HG02884 (cell line): ENCODE measurements around the gene MEP1B.
"Not testable (repeated sequence)": the region's sequence is repeated elsewhere in the genome, so short reads cannot be mapped to it uniquely, and the experiment has no call there.

Experiments
- ATAC-seq: cut with Tn5 transposase; IDR thresholded peaks from one replicate; pipeline ENCODE4 v1.9.1; 2021; ENCODE audit warnings: mild to moderate bottlenecking, moderate library complexity; ENCODE audit not compliant: unreplicated experiment

The MEP1B gene

GRCh38 chr18:32189790-32190189, at the start of gene MEP1B:
MEP1B (plus strand) TSS chr18:32190039; CDS start chr18:32190071, 32 bp downstream.
- ATAC-seq, result no peak

GRCh38 chr18:32148185-32148870, 41.5 kb upstream of the MEP1B start:
- no peak for ATAC-seq

DNA sequence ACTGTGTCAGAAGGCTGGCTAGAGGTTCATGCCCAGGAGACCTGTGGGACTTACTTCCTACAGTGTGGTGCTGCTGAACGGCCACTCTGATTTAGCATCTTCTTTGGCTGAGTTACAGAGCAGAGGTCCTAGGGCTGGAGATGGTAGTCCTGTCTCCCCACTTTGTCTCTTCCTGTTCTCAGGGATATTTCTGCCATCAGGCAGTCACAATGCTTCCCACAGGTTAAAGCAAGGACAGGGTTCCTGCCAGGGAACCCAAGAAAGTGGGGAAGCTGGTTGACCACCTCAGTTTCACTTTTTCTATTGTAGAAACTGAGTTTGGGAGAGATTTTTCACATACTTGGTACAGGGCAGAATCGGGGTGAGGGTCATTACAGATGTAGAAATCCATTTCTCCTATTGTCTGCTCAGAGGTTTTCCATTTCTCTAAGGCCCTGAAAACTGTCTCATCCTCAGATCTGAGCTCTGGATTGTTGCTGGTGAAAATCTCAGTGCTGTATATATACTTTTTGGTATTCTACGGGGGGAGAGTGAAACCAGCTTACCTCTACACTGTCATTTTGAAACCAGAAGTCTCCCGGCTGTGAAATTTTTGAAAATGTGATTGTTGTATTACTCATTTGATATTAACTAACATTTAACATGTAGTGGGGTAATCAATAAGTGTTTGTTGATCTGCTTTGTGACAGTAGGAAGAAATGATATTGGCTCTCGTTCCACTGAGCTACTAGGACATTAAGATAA, 37.0 kb upstream of the MEP1B start:
- peak; percentile 87 for ATAC-seq

GRCh38 chr18:32156855-32157254, 33.0 kb upstream of the MEP1B start:
- ATAC-seq, result no peak

- no peak for ATAC-seq
Observed at GRCh38 chr18:32157580-32157979, 32.3 kb upstream of the MEP1B start.

GRCh38 chr18:32158108-32158624, 31.7 kb upstream of the MEP1B start:
- ATAC-seq, result peak; percentile 87

GRCh38 chr18:32158631-32159030, 31.2 kb upstream of the MEP1B start:
- ATAC-seq, result not testable (repeated sequence)

GRCh38 chr18:32160547-32160946, 29.3 kb upstream of the MEP1B start:
- ATAC-seq, result no peak

GRCh38 chr18:32167980-32168730, 21.7 kb upstream of the MEP1B start:
- no peak for ATAC-seq

- no peak for ATAC-seq
Observed at GRCh38 chr18:32173654-32174053, 16.2 kb upstream of the MEP1B start.

GRCh38 chr18:32174719-32175118, 15.1 kb upstream of the MEP1B start:
- no peak for ATAC-seq

GRCh38 chr18:32175265-32175664, 14.6 kb upstream of the MEP1B start:
- ATAC-seq, result no peak

- not testable (repeated sequence) for ATAC-seq
Observed at GRCh38 chr18:32176745-32177144, 13.1 kb upstream of the MEP1B start.

GRCh38 chr18:32177530-32177929, 12.3 kb upstream of the MEP1B start:
- no peak for ATAC-seq

DNA sequence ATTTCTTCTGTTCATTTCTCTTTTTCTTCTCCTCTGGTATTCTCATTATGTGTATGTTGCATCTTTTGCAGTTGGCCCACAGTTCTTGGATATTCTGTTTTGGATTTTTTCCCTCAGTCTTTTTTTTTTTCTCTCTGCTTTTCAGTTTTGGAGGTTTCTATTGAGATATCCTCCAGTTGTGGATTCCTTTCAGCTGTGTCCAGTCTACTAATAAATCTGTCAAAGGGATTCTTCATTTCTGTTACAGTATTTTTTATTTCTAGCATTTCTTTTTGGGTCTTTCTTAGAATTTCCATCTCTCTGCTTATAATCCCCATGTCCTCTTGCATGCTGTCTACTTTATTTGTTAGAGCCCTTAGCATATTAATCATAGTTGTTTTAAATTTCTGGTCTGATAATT, 6.3 kb upstream of the MEP1B start:
- ATAC-seq, result no peak

- ATAC-seq, result no peak
Observed at GRCh38 chr18:32190209-32190608, 370 bp downstream of the MEP1B start.

- no peak for ATAC-seq
Observed at GRCh38 chr18:32195881-32196815, 6.3 kb downstream of the MEP1B start.

GRCh38 chr18:32200766-32201165, 10.9 kb downstream of the MEP1B start:
- ATAC-seq, result no peak

DNA sequence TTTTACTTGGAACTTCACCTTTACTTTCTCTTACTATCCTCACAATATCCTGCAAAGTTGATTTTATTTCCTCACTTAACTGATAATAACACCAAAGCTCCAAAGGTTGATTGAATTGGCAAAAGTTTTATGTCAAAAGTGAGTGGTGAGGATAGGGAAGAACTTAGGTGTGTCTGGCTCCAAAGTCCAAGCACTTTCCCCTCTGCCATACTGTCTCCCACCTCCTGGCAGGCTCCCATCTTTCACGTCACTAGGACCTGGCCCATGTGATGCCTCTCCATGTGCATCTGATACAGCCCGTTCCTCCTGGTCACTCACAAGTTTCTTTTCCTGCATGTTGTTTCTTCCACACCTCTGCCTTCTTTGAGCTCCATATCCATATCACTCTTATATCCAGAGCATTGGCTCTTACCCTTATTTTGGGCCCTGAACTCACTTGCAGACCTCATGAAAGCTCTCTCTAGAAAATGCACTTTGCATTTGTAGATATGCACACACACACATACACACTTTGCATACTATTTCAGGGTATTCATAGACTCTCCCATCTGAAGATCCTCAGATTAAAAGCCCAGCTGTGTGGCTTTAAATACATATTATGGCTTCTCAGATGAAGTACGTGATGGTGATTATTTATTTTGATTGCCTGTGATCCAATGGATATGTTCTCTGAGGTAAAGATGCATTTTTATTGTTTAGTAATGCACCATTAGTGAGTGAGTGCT, 12.3 kb downstream of the MEP1B start:
- no peak for ATAC-seq

DNA sequence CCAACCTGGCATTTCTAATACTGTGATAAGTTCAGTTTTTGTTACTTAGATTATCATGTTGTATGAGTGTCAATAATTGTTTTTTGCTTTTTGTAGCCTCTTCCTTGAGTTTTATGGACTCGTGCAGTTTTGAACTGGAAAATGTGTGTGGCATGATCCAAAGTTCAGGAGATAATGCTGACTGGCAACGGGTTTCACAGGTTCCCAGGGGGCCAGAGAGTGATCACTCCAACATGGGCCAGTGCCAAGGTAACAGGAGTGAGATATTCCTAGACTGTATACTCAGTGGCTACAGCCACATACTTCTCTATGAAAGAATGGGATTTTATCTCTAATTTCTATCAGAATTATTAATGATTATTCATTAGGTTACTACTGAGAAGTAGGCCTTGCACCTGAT, 18.2 kb downstream of the MEP1B start:
- no peak for ATAC-seq
